Immature natural killer cell (primary cell): ENCODE measurements around the gene ARHGAP33. TPM values are rescaled to one million over a fixed set of nuclear protein-coding genes. Genes with fewer than 3 reads are reported as not detected.

Source experiments
- DNase-seq, 3 donors: peaks; one replicate each; pipeline ENCODE4 v3.0.0; 2022; ENCODE audit warnings: mixed read lengths in 1 of 3
- H3K27ac Mint-ChIP-seq, 6 donors: one replicate each; pipeline ENCODE4 v1.8.0; 2020; ENCODE audit warnings: mixed read lengths in 6 of 6, mild to moderate bottlenecking in 5 of 6, inconsistent platforms in 4 of 6, moderate library complexity in 3 of 6
- H3K27me3 Mint-ChIP-seq, 3 donors: one replicate each; pipeline ENCODE4 v1.8.0; 2020 to 2021; ENCODE audit warnings: low read depth in 3 of 3, mild to moderate bottlenecking in 3 of 3, mixed read lengths in 3 of 3, moderate library complexity in 3 of 3, inconsistent platforms in 1 of 3
- H3K36me3 Mint-ChIP-seq, 3 donors: one replicate each; pipeline ENCODE4 v1.8.0; 2020; ENCODE audit warnings: mixed read lengths in 3 of 3, inconsistent platforms in 2 of 3, mild to moderate bottlenecking in 2 of 3
- H3K4me1 Mint-ChIP-seq, 2 donors: one replicate each; pipeline ENCODE4 v1.8.0; 2020; ENCODE audit warnings: inconsistent platforms in 2 of 2, mild to moderate bottlenecking in 2 of 2, mixed read lengths in 2 of 2, moderate library complexity in 1 of 2
- H3K4me3 Mint-ChIP-seq, 5 donors: one replicate each; pipeline ENCODE4 v1.8.0; 2020; ENCODE audit warnings: mild to moderate bottlenecking in 5 of 5, mixed read lengths in 5 of 5, inconsistent platforms in 3 of 5, moderate library complexity in 3 of 5
- H3K9me3 Mint-ChIP-seq, 6 donors: one replicate each; pipeline ENCODE4 v1.8.0; 2020; ENCODE audit warnings: mild to moderate bottlenecking in 6 of 6, mixed read lengths in 6 of 6, inconsistent platforms in 4 of 6, moderate library complexity in 3 of 6
- polyA plus RNA-seq, 3 donors: library from polyadenylated mRNA; unstranded; fragments of 300-500 nt; fragmentation: Illumina TruSeq; gene quantifications; one replicate each; pipeline ENCODE4 v1.2.3, GENCODE V29; 2021

Gene ARHGAP33
- polyA plus RNA-seq, 3 donors from 2014 or later = 0.37 TPM; not detected in 2

DNA sequence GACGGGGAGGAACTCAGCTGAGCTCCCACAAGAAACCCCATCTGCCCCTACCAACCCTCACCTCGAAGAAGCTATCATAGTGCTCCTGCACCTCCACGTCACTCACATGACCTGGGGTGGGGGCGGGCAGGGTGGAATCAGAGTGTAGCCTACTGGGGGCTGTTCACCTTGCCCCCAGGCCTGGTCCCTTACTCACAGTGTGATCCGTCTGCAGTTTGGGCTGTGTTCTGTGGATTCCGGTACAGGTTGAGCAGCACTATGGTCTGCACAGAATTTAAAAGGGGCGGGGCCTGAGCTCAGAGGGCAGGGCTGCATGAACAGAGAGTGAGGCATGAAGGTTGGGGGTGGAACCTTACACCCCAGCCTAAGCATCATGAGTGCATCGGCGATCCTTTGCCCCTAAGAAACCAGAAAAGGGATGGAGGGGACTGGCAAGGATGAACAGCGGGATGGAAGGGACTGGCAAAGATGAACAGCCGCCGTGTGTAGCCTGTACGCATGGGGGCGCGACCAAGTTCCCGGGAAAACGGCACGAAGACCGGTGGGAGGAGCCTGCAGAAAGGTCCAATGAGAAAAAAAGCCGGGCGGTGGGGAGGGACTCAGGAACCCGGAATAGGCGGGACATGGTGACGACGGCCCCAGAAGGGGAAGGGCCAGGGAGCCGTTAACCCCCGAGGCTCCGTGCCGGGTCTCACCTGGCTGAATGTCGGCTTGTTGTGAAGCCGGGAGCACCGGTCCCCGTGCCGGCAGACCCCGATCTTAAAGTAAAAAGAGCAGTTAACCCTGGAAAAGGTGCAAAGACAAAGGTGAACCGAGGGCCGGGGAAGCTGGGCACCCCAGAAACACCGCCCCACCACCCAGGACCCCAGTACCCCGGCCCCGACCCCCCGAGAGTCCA, 30.7 kb upstream of the ARHGAP33 start:
- DNase-seq = peak; percentile 93 to 95 (median 94)
- peaks cover 66 to 75% of the 10 kb centered on the region in 2 donors for H3K4me1 Mint-ChIP-seq
- H3K36me3 Mint-ChIP-seq = peaks cover 0 to 5% (median 0%) of the 10 kb centered on the region in 3 donors
- peak overlapping the region; percentile 96 to 99 (median 98) for H3K4me3 Mint-ChIP-seq
- H3K27ac Mint-ChIP-seq = peak overlapping the region; percentile 98 to 100 (median 99)
- H3K27me3 Mint-ChIP-seq = peaks cover 13 to 14% (median 13%) of the 10 kb centered on the region in 3 donors
- H3K9me3 Mint-ChIP-seq = no peaks in the 10 kb centered on the region

DNA sequence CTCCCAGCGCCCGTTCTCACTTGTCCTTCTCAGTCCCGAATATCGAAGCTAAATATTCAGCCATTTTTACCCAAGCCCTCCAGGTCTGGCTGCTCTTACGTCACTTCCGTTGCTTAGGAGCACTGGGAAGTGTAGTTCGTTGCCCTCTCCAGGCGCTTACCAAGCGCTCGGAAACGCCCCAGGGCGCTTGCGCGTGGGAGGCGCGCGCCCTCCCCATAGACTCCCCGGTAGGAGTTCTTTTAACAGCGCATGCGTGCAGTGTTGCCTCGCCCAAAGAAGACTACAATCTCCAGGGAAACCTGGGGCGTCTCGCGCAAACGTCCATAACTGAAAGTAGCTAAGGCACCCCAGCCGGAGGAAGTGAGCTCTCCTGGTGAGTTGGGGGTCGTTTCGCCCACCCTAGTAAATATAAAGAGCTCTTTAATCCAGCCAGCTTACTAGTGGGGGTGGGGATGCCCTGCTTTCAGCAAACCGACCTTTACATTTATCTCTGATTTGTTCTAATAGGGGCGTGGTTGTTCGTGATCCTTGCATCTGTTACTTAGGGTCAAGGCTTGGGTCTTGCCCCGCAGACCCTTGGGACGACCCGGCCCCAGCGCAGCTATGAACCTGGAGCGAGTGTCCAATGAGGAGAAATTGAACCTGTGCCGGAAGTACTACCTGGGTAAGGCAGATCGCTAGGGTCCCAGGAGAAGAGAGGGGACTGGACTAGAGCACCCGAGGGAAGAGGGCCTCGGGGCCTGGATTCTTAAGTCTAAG, 29.9 kb upstream of the ARHGAP33 start, which contains the start of the genes PSENEN and U2AF1L4:
Gene PSENEN, plus strand, starts transcription at position 324 of the 759 bp plus-strand sequence. Its CDS starts 280 bp downstream, at position 604.
Gene U2AF1L4, minus strand, starts transcription at position 91 of the 759 bp plus-strand sequence. Its CDS starts 27 bp downstream, at position 64.
- Mint-ChIP-seq H3K27ac (peak within 1 kb of the TSS; percentile 98 to 100 (median 99)), H3K4me1 (peaks cover 66 to 72% of the 10 kb centered on the region in 2 donors), H3K27me3 (peaks cover 11 to 13% (median 12%) of the 10 kb centered on the region in 3 donors), H3K4me3 (peak within 1 kb of the TSS; percentile 96 to 99 (median 98)), H3K36me3 (peaks cover 0 to 5% (median 0%) of the 10 kb centered on the region in 3 donors), H3K9me3 (no peaks in the 10 kb centered on the region)
- DNase-seq = peak; percentile 97 to 99 (median 98)

DNA sequence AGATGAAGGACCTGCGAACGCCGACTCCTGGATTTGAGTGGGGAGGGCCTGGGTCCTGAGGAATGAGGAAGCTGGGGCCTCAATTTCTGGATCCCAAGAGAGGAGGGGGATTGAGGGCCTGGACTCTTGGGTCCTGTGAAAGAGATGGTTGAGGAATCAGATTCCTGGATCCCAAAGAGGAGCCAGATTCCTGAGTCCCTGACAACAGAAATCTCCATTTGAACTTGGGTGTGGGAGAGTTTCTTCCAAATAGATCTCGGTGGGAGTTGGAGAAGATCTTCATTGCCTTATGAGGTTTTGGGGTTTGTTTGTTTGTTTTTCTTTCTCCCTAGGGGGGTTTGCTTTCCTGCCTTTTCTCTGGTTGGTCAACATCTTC, 29.3 kb upstream of the ARHGAP33 start:
- Mint-ChIP-seq H3K4me3 (peak overlapping the region; percentile 96 to 99 (median 98)), H3K4me1 (peaks cover 61 to 67% of the 10 kb centered on the region in 2 donors), H3K36me3 (peaks cover 0 to 5% (median 0%) of the 10 kb centered on the region in 3 donors), H3K27ac (peak overlapping the region; percentile 98 to 100 (median 99)), H3K27me3 (peaks cover 9 to 10% (median 9%) of the 10 kb centered on the region in 3 donors), H3K9me3 (no peaks in the 10 kb centered on the region)
- DNase-seq = no peak

DNA sequence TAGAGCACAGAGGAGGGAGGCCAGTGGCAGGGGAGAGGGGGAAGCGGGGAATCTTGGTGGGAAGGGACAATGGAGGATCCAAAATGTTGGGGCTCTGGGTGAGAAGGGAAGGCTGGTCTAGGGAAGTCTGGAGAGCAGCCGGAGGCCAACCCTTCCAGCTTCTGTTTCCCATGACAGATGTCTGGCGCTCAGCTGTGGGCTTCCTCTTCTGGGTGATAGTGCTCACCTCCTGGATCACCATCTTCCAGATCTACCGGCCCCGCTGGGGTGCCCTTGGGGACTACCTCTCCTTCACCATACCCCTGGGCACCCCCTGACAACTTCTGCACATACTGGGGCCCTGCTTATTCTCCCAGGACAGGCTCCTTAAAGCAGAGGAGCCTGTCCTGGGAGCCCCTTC, 28.8 kb upstream of the ARHGAP33 start:
- Mint-ChIP-seq H3K27me3 (peaks cover 9 to 10% (median 9%) of the 10 kb centered on the region in 3 donors), H3K27ac (peak overlapping the region; percentile 81 to 100 (median 99)), H3K4me3 (peak overlapping the region; percentile 96 to 99 (median 98)), H3K36me3 (peaks cover 0 to 5% (median 0%) of the 10 kb centered on the region in 3 donors), H3K4me1 (peaks cover 61 to 66% of the 10 kb centered on the region in 2 donors), H3K9me3 (no peaks in the 10 kb centered on the region)
- DNase-seq = no peak

DNA sequence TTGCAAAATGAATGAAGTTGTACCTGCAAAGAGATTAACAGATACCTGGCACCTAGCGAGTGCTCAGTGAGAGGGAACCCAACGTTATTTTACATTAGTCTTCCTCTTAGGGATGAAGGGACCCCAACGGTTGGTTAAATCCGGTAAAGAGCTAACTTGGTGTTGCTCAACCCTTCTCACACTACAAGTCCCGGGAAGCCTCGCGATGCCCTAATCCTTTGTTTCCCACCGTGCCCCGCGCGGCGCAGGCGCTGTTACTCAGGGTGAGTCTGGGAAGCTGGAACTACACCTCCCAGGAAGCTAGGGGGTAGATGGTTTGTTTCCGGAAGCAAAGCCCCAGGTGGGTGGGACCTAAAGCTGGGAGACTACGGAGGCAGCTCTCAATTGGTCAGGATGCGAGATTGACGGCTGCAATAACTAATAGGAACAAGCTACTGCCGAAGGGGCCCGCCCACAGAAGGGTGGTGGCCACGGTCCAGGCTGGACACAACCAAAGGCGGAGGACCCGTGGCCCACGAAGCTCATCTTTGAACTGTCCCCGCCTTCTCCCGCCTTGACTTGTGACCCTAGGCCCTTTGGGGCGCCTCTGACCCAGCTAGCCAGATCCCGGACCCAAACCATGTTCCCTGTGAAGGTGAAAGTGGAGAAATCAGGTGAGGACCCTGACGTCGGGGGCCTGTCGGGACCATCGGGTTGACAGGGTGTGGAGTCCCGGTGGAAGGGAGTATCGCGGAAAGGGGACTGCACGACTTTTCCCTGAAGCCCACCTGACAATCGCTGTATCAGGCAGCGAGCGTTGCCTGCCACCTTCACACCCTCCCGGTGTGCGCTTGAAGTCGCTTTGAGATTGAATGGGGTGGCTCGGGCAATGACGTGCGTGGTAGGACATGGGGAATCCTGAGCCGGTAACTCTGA, 27.0 kb upstream of the ARHGAP33 start, which contains the start of gene LIN37:
Gene LIN37, plus strand, starts transcription at position 471 of the 915 bp plus-strand sequence. Its CDS starts 149 bp downstream, at position 620.
- Mint-ChIP-seq H3K9me3 (no peaks in the 10 kb centered on the region), H3K27me3 (peaks cover 6 to 9% (median 7%) of the 10 kb centered on the region in 3 donors), H3K27ac (peak within 1 kb of the TSS; percentile 83 to 95 (median 93)), H3K4me1 (peaks cover 47 to 54% of the 10 kb centered on the region in 2 donors), H3K4me3 (peak within 1 kb of the TSS; percentile 96 to 98 (median 96)), H3K36me3 (peaks cover 0 to 5% (median 0%) of the 10 kb centered on the region in 3 donors)
- DNase-seq = peak; percentile 99

DNA sequence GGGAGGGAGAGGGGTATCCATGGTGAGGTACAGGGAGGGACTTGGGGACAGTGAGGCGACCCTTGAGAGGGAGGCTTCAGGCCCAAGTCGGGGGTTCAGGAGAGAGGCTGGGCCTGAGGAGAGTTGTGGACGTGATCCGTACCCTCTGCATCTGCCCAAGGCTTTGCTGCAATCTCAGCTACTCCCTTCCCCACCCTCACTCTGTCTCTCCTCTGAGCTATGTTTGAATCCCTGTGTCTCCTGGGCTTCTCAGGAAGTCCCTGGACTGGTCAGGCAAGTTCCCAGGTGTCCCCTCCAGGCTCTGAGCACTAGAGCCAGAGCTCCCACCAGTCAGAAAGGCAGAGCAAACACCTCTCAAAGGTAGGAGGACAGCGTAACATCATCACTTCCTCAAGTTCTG, 25.2 kb upstream of the ARHGAP33 start:
- Mint-ChIP-seq H3K36me3 (peaks cover 0 to 15% (median 3%) of the 10 kb centered on the region in 3 donors), H3K27ac (peak overlapping the region in 2 of 6 donors; percentile 36 to 45), H3K4me3 (peak overlapping the region in 4 of 5 donors; percentile 18 to 59 (median 36)), H3K4me1 (peaks cover 35 to 40% of the 10 kb centered on the region in 2 donors), H3K27me3 (peaks cover 2 to 6% (median 4%) of the 10 kb centered on the region in 3 donors), H3K9me3 (no peaks in the 10 kb centered on the region)
- DNase-seq = no peak

DNA sequence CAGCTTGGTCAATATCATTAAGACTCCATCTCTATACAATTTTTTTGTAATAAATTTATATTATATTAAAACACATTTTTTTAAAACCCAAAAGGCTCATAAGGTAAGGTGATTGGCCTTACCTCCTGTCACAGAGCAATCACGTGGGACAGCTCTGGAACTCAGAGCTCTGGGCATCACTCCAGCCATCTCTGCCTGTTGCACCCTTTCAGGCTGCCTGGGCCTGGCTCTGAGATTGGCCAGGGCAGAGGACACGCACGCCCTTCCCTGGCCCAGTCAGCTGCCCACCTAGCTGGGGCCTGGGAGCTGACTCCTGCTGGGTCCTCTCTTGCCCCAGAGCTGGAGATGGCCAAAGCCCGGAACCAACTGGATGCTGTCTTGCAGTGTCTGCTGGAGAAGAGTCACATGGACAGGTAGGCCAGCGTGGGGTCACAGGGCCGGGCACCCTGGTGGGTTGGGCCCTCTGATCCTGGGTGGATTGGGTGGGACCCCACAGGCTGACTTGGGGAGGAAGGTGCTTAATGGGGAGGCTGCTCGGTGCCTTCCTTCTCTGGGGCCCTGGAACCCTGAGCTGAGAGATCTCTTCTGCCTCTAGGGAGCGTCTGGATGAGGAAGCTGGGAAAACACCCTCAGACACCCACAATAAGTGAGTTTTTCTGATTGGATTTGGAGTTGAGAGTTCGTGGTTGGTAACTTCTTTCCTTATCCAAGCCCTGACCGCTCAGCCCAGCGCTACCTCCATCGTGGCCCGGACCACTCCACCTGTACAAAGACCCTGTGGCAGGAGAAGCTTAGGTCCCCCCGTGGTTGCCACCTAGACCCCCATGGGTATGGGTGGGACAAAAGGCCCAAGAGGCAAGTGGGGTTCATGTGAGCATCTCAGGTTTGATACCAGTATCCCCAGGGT, 23.3 kb upstream of the ARHGAP33 start:
- Mint-ChIP-seq H3K36me3 (peaks cover 0 to 19% (median 3%) of the 10 kb centered on the region in 3 donors), H3K4me3 (no peak overlapping the region), H3K9me3 (no peaks in the 10 kb centered on the region), H3K27ac (no peak overlapping the region), H3K4me1 (peaks cover 29 to 33% of the 10 kb centered on the region in 2 donors), H3K27me3 (peaks cover 0 to 6% (median 3%) of the 10 kb centered on the region in 3 donors)
- DNase-seq = no peak

DNA sequence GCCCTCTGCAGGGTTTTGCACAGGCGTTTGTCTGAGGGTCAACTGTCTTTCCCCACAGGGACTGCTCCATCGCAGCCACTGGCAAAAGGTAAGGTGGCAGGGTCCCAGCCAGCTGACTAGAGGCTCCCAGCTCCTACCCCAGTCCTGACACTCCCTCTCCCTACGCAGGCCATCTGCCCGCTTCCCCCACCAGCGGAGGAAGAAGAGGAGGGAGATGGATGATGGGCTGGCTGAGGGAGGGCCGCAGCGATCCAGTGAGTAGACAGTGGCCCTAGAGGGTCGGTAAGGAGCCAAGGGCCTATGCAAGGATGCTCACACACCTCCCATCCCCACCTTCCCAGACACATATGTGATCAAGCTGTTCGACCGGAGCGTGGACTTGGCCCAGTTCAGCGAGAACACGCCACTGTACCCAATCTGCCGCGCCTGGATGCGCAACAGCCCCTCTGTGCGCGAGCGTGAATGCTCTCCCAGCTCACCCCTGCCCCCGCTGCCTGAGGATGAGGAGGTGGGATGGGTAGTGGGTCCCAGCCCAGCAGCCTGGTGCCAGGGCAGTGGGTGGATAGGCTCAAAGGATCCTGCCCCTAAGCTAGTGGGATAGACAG, 22.5 kb upstream of the ARHGAP33 start:
- H3K27me3 Mint-ChIP-seq = peaks cover 2 to 10% (median 7%) of the 10 kb centered on the region in 3 donors
- H3K9me3 Mint-ChIP-seq = no peaks in the 10 kb centered on the region
- no peak overlapping the region for H3K4me3 Mint-ChIP-seq
- H3K27ac Mint-ChIP-seq = no peak overlapping the region
- H3K4me1 Mint-ChIP-seq = peaks cover 31 to 32% of the 10 kb centered on the region in 2 donors
- peaks cover 0 to 19% (median 3%) of the 10 kb centered on the region in 3 donors for H3K36me3 Mint-ChIP-seq
- no peak for DNase-seq

DNA sequence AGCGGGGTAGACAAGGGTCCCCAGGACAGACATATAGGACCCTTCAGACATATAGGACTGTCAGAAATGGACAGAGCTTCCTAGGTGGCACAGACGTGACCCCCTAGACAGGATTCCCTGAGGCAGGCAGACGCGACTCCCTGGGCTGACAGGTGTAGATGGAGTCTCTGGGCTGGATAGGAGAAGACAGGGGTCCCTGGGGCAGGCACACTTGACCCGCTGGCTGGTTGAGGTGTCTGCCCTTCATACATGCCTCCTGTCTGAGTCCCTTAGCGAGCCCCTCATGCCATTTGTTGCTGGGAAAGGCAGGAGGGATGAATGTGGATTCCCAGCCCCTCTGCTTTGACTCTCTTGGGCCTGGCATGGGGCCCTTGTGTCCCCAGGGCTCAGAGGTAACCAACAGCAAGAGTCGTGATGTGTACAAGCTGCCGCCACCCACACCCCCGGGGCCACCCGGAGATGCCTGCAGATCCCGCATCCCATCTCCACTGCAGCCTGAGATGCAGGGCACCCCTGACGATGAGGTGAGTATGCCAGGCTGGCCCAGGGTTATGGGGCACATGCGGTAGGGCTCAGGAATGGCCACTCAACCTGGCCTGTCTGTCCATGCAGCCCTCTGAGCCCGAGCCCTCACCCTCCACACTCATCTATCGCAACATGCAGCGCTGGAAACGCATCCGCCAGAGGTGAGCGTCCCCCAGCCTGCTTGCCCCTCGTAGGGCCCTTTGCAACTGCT, 21.6 kb upstream of the ARHGAP33 start:
- DNase-seq = no peak
- Mint-ChIP-seq H3K27ac (no peak overlapping the region), H3K36me3 (peaks cover 0 to 19% (median 3%) of the 10 kb centered on the region in 3 donors), H3K27me3 (peaks cover 7 to 12% (median 9%) of the 10 kb centered on the region in 3 donors), H3K9me3 (no peaks in the 10 kb centered on the region), H3K4me3 (no peak overlapping the region), H3K4me1 (peaks cover 26 to 30% of the 10 kb centered on the region in 2 donors)

DNA sequence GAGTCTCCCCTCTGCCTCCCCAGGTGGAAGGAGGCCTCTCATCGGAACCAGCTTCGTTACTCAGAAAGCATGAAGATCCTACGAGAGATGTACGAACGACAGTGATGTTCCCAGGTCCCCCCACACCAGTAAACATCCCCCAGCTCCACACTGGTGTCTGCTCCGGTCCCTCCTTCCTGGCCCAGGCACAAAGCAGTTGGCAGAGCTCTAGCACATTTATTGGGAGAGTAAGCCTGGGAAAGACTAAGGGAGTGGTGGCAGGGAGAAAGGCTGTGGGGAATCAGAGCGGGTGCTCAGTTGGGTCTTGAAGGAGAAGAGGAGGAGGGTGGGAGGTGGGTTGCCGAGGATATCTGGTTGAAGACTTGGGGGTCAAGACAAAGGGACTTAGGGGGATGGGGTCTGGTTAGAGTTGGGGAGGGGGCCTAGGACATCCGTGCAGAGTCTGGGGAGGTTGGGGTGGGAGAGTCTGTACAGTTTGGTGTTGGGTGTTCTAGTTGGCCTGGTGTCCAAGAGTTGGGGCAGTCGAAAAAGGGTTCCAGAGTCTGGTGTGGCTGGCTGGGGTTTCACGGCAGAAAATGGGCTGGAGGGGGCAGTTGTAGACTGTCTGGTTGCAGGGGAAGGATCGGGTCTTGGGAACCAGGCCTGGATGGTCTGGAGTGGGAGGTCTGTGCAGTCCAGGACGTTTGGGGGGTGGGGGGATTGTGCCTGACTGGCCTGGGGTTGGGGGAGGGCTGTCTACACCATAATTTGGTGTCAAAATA, 20.8 kb upstream of the ARHGAP33 start:
- Mint-ChIP-seq H3K36me3 (peaks cover 0 to 19% (median 3%) of the 10 kb centered on the region in 3 donors), H3K27ac (no peak overlapping the region)

More for the DNA sequence above, 20.8 kb upstream of the ARHGAP33 start:
- Mint-ChIP-seq H3K4me1 (peaks cover 26 to 30% of the 10 kb centered on the region in 2 donors), H3K27me3 (peaks cover 7 to 12% (median 9%) of the 10 kb centered on the region in 3 donors), H3K4me3 (peak overlapping the region in 1 of 5 donors; percentile 33), H3K9me3 (no peaks in the 10 kb centered on the region)
- no peak for DNase-seq
